NT2/D1 (cell line): ENCODE measurements around the gene TMEM132A.
A peak's percentile ranks its signal among the peaks of the same experiment; 100 is the strongest.

Experiments used
- DNase-seq: peaks from one replicate; pipeline ENCODE4 v3.0.0-alpha.2; 2011; ENCODE audit warnings: low read depth, low spot score
- H3K27me3 ChIP-seq: 2 replicates; pipeline ENCODE4 v1.6.0; 2011; ENCODE audit warnings: mild to moderate bottlenecking; ENCODE audit not compliant: insufficient read length, insufficient read depth
- H3K36me3 ChIP-seq: 2 replicates; pipeline ENCODE4 v1.6.1; 2011; ENCODE audit warnings: mild to moderate bottlenecking, low read length, mixed read lengths; ENCODE audit not compliant: insufficient read depth, insufficient read length
- H3K4me1 ChIP-seq: 2 replicates; pipeline ENCODE4 v1.5.1; 2011; ENCODE audit not compliant: insufficient read depth, insufficient read length
- H3K4me3 ChIP-seq: 2 replicates; pipeline ENCODE4 v1.5.1; 2011; ENCODE audit warnings: low read depth; ENCODE audit not compliant: insufficient read length
- H3K9ac ChIP-seq: 2 replicates; pipeline ENCODE4 v1.6.0; 2011; ENCODE audit warnings: low read depth; ENCODE audit not compliant: insufficient read length
- H3K9me3 ChIP-seq: 2 replicates; pipeline ENCODE4 v1.5.1; 2011; ENCODE audit warnings: mild to moderate bottlenecking, low read length; ENCODE audit not compliant: insufficient read depth
- SUZ12 ChIP-seq: IDR thresholded peaks from 2 replicates; pipeline ENCODE4 v1.6.1; 2011; ENCODE audit not compliant: insufficient read length, insufficient read depth; ENCODE audit errors: extremely low read depth
- YY1 ChIP-seq: IDR thresholded peaks from 2 replicates; pipeline ENCODE4 v1.6.1; 2011; ENCODE audit not compliant: insufficient read length, insufficient read depth
- ZNF274 ChIP-seq: IDR thresholded peaks from 2 replicates; pipeline ENCODE4 v1.6.1; 2011; ENCODE audit warnings: mild to moderate bottlenecking, low read depth, low read length

TMEM132A gene

GRCh38 chr11:60928563-60929001 lies 4.3 kb downstream of the TMEM132A start:
- no peak for TF ChIP-seq SUZ12
- no peak for TF ChIP-seq ZNF274
- TF ChIP-seq YY1 = no peak
- Histone ChIP-seq H3K9me3 (peaks cover 4% of the 10 kb centered on the region; the same call in 1 of the 2 replicates), H3K36me3 (peaks cover 74% of the 10 kb centered on the region), H3K27me3 (no peaks in the 10 kb centered on the region), H3K9ac (no peak overlapping the region), H3K4me3 (no peak overlapping the region), H3K4me1 (peaks cover 18% of the 10 kb centered on the region)
- no peak for DNase-seq

- H3K9ac ChIP-seq = no peak overlapping the region
- no peak for TF ChIP-seq YY1
- TF ChIP-seq SUZ12 = no peak
- TF ChIP-seq ZNF274 = no peak
- peaks cover 85% of the 10 kb centered on the region for H3K36me3 ChIP-seq
- no peak for DNase-seq
- no peaks in the 10 kb centered on the region for H3K27me3 ChIP-seq
- H3K4me1 ChIP-seq = peaks cover 19% of the 10 kb centered on the region
- H3K9me3 ChIP-seq = no peaks in the 10 kb centered on the region
- H3K4me3 ChIP-seq = no peak overlapping the region
Measured at GRCh38 chr11:60929764-60930163, 5.5 kb downstream of the TMEM132A start.

- DNase-seq = no peak
- Histone ChIP-seq H3K9me3 (no peaks in the 10 kb centered on the region), H3K4me3 (no peak overlapping the region), H3K4me1 (peaks cover 19% of the 10 kb centered on the region), H3K9ac (no peak overlapping the region), H3K36me3 (peaks cover 91% of the 10 kb centered on the region), H3K27me3 (no peaks in the 10 kb centered on the region)
- TF ChIP-seq ZNF274 (no peak), YY1 (no peak), SUZ12 (no peak)
Measured at GRCh38 chr11:60930394-60930793, 6.1 kb downstream of the TMEM132A start.

- no peak overlapping the region for H3K4me3 ChIP-seq
- TF ChIP-seq YY1 = no peak
- no peak for TF ChIP-seq SUZ12
- TF ChIP-seq ZNF274 = no peak
- H3K4me1 ChIP-seq = peaks cover 19% of the 10 kb centered on the region
- peaks cover 96% of the 10 kb centered on the region for H3K36me3 ChIP-seq
- H3K9ac ChIP-seq = no peak overlapping the region
- H3K27me3 ChIP-seq = no peaks in the 10 kb centered on the region
- DNase-seq = no peak
- no peaks in the 10 kb centered on the region for H3K9me3 ChIP-seq
Measured at GRCh38 chr11:60931917-60932316, 7.7 kb downstream of the TMEM132A start.

- peak; percentile 83 for DNase-seq
- peaks cover 19% of the 10 kb centered on the region for H3K4me1 ChIP-seq
- H3K36me3 ChIP-seq = peaks cover 96% of the 10 kb centered on the region
- H3K9me3 ChIP-seq = no peaks in the 10 kb centered on the region
- TF ChIP-seq SUZ12 (no peak), ZNF274 (no peak), YY1 (no peak)
- H3K27me3 ChIP-seq = no peaks in the 10 kb centered on the region
- no peak overlapping the region for H3K4me3 ChIP-seq
- H3K9ac ChIP-seq = no peak overlapping the region
Measured at GRCh38 chr11:60932605-60933356, 8.5 kb downstream of the TMEM132A start.

GRCh38 chr11:60933416-60934123 lies 9.3 kb downstream of the TMEM132A start:
- no peak overlapping the region for H3K9ac ChIP-seq
- H3K4me3 ChIP-seq = no peak overlapping the region
- no peak for TF ChIP-seq SUZ12
- TF ChIP-seq ZNF274 = no peak
- no peak for TF ChIP-seq YY1
- H3K9me3 ChIP-seq = no peaks in the 10 kb centered on the region
- H3K27me3 ChIP-seq = no peaks in the 10 kb centered on the region
- DNase-seq = no peak
- H3K36me3 ChIP-seq = peaks cover 92% of the 10 kb centered on the region
- H3K4me1 ChIP-seq = peaks cover 19% of the 10 kb centered on the region

GRCh38 chr11:60934124-60934789 lies 10.0 kb downstream of the TMEM132A start:
- H3K9ac ChIP-seq = no peak overlapping the region
- peaks cover 88% of the 10 kb centered on the region for H3K36me3 ChIP-seq
- H3K4me1 ChIP-seq = peaks cover 19% of the 10 kb centered on the region
- TF ChIP-seq YY1 (no peak), SUZ12 (no peak), ZNF274 (no peak)
- H3K27me3 ChIP-seq = no peaks in the 10 kb centered on the region
- DNase-seq = no peak
- no peaks in the 10 kb centered on the region for H3K9me3 ChIP-seq
- no peak overlapping the region for H3K4me3 ChIP-seq
